GM10847 (cell line): Measurements from ENCODE around the gene HOXC12.

ENCODE experiments used
- POLR2A ChIP-seq: IDR thresholded peaks from 2 replicates; pipeline ENCODE4 v1.6.1; 2011; ENCODE audit not compliant: insufficient read length; ENCODE audit errors: extremely low read depth

HOXC12 gene

GRCh38 chr12:53937596-53938325, 16.9 kb upstream of the HOXC12 start:
- no peak for TF ChIP-seq POLR2A

DNA sequence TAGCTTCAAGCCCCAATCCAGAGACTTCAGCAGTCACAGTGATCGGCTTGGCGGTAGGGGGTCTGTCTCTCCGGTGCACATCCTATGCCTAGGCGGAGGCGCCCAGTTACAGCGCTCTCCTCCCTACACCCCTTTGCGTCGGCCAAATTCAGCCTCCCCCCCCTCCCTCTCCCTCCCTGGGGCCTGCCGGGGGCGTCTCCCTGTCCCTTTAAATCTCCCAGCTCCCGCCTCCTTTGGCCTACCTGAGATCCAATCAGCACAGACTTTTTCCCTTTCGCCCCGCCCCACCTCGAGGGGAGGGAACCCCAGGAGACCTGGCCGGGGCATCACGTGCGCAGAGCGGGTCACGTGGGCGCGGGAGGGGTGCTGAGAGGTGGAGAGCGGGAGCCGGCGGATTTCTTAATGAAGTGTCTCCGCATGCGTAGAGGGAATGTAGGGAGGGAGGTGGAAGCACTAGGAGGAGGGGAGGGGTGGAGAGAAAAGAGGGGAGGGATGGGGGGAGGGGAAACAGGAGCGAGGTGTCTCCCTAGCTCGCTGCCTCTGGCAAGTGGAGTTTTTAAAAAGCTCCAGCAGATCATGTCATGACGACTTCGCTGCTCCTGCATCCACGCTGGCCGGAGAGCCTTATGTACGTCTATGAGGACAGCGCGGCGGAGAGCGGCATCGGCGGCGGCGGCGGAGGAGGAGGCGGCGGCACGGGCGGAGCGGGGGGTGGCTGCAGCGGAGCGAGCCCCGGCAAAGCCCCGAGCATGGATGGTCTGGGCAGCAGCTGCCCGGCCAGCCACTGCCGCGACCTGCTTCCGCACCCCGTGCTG, 16.2 kb upstream of the HOXC12 start, which contains the start of gene HOXC13:
Gene HOXC13 (plus strand): TSS at position 506 of the 815 bp plus-strand sequence. CDS start 76 bp downstream, at position 582.
- TF ChIP-seq POLR2A, result no peak

DNA sequence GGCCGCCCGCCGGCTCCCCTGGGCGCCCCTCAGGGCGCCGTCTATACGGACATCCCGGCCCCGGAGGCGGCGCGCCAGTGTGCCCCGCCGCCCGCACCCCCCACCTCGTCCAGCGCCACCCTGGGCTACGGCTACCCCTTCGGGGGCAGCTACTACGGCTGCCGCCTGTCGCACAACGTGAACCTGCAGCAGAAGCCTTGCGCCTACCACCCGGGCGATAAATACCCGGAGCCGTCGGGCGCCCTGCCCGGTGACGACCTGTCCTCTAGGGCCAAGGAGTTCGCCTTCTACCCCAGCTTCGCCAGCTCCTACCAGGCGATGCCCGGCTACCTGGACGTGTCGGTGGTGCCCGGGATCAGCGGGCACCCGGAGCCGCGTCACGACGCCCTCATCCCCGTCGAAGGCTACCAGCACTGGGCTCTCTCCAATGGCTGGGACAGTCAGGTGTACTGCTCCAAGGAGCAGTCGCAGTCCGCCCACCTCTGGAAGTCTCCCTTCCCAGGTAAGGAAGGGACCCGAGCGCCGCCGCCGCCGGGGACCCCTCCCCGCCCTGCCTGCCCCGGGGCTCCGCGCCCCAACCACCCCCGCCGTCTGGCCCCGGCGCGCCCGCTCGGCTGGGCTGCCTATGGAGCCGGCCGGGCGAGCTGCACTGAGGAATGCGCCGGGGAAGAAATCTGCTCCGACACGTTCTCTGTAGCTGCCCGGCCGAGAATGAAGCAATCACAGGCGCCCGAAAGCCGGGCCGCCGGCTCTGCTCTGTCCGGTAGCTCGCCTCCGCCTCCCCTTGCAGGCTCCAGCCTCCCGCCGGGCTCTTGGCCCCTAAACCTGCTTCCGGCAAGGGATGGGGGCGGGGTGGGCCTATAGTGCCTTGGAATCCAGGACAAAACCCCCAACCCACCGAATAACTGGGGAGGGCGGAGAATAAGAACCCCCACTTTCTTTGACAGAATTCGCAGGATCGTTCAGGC, 15.3 kb upstream of the HOXC12 start:
- no peak for TF ChIP-seq POLR2A

GRCh38 chr12:53940443-53941014, 14.2 kb upstream of the HOXC12 start:
- no peak for TF ChIP-seq POLR2A

DNA sequence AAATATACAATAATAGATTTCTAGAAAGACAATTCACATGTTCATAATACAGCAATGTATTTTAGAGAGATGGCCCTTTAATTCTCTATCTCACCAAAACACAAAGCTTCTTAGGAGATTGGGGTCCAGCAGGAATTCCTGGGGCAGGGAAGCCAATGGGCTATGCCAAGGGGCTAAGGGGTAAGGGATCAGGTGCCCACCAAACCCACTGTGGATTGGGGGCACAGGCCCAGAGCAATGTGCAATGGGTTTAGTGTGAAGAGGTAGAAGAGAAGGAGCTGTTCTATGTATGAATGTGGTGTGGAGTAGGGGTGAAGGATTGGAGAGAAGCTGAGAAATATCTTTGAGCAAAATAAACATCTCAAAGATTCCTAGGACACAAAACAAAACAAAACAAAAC, 13.5 kb upstream of the HOXC12 start:
- TF ChIP-seq POLR2A, result no peak

DNA sequence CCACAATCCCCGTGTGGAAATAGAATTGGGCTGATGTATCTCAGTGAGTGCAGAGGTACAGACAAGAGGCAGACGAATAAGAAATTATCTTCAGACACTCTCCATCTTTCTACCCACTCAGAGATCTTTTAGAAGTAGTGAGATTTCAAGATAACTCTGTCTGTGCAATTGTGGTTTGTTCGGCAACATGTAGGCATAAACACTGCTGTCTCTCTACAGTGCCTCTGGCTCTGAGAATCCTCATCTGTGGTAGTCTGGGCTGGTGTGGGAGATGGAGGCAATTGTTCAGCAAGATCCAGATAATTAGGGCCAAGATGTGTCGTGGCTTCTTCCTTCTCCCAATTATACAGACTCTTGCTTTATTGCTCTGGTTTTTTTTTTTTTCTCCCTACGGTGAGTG, 13.0 kb upstream of the HOXC12 start:
- no peak for TF ChIP-seq POLR2A

DNA sequence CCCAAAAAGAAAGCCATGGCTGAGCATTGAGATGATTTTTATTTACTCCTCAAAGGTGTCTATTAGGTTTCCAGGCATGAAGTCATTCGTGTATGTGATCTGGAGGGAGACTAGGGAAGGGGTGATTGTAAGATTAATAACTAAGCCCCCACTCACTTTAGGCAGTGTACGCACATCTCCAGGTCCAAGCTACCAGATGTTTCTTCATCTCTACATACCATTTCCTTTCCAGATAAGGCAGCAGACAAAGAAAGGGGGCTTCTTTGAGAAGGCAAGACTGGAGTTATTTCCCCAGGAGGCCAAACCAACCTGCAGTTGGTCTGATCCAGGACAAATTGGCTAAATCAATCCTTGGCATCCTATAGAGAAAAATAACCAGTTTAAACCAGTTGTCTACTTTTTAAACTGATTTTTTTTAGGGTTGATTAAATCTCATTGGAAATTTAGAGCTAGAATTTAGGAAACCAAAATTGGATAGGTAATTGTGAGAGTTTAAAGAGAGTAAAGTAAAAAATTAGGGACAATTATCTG, 12.2 kb upstream of the HOXC12 start:
- no peak for TF ChIP-seq POLR2A

DNA sequence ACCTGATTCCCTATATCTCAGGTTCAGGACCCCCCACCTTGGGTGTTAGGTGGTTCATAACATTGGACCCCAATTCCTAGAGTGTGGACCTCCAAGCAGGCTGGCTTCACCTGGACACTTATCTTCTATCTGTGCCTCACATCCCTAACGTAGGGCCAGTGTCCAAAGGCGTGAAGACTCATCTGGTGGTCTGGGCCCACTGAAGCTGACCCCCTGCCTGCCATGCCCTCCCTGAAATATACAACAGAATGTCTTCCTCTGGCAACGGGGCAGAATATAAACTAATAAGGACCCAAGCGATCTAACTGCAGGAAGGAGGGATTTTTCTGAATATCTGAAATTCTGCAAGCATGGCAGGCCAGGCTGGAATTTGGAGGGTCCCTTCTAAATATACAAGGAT, 10.5 kb upstream of the HOXC12 start:
- TF ChIP-seq POLR2A, result no peak

GRCh38 chr12:53944907-53945847, 9.5 kb upstream of the HOXC12 start:
- TF ChIP-seq POLR2A, result no peak

GRCh38 chr12:53947743-53948142, 7.0 kb upstream of the HOXC12 start:
- TF ChIP-seq POLR2A, result no peak

DNA sequence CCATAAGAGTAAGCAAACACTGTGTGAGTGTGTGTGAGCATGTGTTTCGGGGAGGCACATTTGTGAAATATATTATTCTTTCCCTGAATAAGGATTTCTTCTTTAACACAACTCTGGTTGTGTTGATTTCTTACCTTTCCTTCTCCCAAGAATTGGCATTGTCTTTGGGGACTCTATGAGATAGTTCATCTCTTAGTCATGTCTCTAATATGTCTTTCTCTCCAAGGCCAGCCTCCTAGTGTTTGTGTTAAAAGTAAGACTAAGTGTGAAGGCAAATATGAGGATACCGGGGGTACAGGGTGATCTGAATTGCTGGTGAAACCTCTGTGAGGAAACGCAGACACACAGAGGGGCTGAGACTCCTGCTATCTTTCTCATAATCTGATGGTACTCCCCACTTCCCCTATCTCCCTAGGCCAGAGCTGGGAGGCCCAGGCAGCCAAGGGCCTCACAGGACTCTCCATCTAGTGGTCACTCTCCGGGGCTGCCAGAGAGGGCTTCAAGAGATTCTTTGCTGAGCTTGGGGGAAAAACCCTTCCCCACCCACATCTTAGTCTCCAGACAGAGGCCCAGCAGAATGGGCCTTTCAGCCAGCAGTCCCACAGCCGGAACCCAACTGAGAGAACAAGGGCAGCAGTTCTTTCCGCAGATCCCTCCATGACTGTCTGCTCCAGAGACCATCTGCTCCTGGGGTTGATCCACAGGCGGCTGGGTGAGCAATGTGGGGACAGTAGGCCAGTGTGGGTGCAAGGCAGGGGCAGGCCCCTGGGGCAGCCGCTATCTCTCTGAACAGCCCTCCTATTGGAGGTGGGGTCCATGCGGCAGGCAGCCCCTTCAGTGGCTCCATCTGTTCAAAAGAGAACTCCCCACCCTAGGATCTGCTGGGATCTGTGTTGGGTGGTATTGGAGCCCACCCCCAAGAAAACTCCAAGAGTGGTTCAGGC, 5.8 kb upstream of the HOXC12 start:
- no peak for TF ChIP-seq POLR2A

- no peak for TF ChIP-seq POLR2A
These were observed 4.9 kb upstream of the HOXC12 start for GRCh38 chr12:53949631-53950436.
